HepG2 (cell line): ENCODE measurements around the gene ETFDH. TPM values are rescaled to one million over a fixed set of nuclear protein-coding genes. Genes with fewer than 3 reads are reported as not detected.
A peak's percentile ranks its signal among the peaks of the same experiment; 100 is the strongest.

Experiments
- DR1 ChIP-seq: sonication (generic); formaldehyde crosslinking; IDR thresholded peaks from 2 replicates; pipeline ENCODE4 v1.8.0; 2021; ENCODE audit warnings: mild to moderate bottlenecking, missing genetic modification reagents, inconsistent platforms
- E2F5 ChIP-seq: sonication (generic); formaldehyde crosslinking; conservative IDR thresholded peaks from 2 replicates; pipeline ENCODE4 v1.4.0; 2020; ENCODE audit warnings: missing genetic modification reagents
- ELF3 ChIP-seq: IDR thresholded peaks from 2 replicates; pipeline ENCODE4 v1.6.1; 2016; ENCODE audit warnings: missing genetic modification reagents, missing compliant biosample characterization
- HOXD1 ChIP-seq: sonication (generic); formaldehyde crosslinking; IDR thresholded peaks from 2 replicates; pipeline ENCODE4 v1.5.0; 2020; ENCODE audit warnings: missing genetic modification reagents
- ISX ChIP-seq: sonication (generic); formaldehyde crosslinking; conservative IDR thresholded peaks from 2 replicates; pipeline ENCODE4 v1.5.0; 2020; ENCODE audit warnings: missing genetic modification reagents
- KLF16 ChIP-seq, 2 experiments: sonication (generic) in 1 of 2; formaldehyde crosslinking in 1 of 2; IDR thresholded peaks; 2 replicates each; pipeline versions ENCODE4 v1.6.1 to v1.8.0; 2016 to 2023; ENCODE audit warnings: missing genetic modification reagents in 2 of 2, missing compliant biosample characterization in 1 of 2
- KMT2A ChIP-seq: sonication (generic); formaldehyde crosslinking; IDR thresholded peaks from 2 replicates; pipeline ENCODE4 v1.4.0; 2020; ENCODE audit warnings: missing genetic modification reagents
- LCORL ChIP-seq, 2 experiments: fragments of 450-650 bp in 1 of 2; sonication (generic) in 1 of 2; formaldehyde crosslinking in 1 of 2; IDR thresholded peaks; 2 replicates each; pipeline versions ENCODE4 v1.5.0 to v1.6.1; 2017 to 2020; ENCODE audit warnings: antibody characterized with exemption in 1 of 2, missing genetic modification reagents in 1 of 2
- MED1 ChIP-seq: sonication (generic); formaldehyde crosslinking; IDR thresholded peaks from 2 replicates; pipeline ENCODE4 v1.4.0; 2020; ENCODE audit warnings: missing genetic modification reagents
- SIX4 ChIP-seq: sonication (generic); formaldehyde crosslinking; IDR thresholded peaks from 2 replicates; pipeline ENCODE4 v1.4.0; 2020; ENCODE audit warnings: missing genetic modification reagents
- ZNF138 ChIP-seq: sonication (generic); formaldehyde crosslinking; IDR thresholded peaks from 2 replicates; pipeline ENCODE4 v1.5.0; 2020; ENCODE audit warnings: mild to moderate bottlenecking, low read depth, missing genetic modification reagents
- ZNF367 ChIP-seq: sonication (generic); formaldehyde crosslinking; IDR thresholded peaks from 2 replicates; pipeline ENCODE4 v1.4.0; 2020; ENCODE audit warnings: missing genetic modification reagents, borderline replicate concordance
- ZNF589 ChIP-seq: sonication (generic); formaldehyde crosslinking; conservative IDR thresholded peaks from 2 replicates; pipeline ENCODE4 v1.8.0; 2022; ENCODE audit warnings: mild to moderate bottlenecking, moderate library complexity, missing genetic modification reagents
- ZNF616 ChIP-seq: sonication (generic); formaldehyde crosslinking; IDR thresholded peaks from 2 replicates; pipeline ENCODE4 v1.5.0; 2020; ENCODE audit warnings: low read depth, mild to moderate bottlenecking, missing genetic modification reagents
- polyA plus RNA-seq, 8 experiments: library from polyadenylated mRNA; depleted of rRNA in 3 of 8; stranded (reverse) in 7 of 8; unstranded in 1 of 8; fragments of >200 nt; fragmentation: Illumina TruSeq in 4 of 8; extraction: Trizol in 4 of 8; gene quantifications; 2 replicates each; pipeline versions ENCODE4 v1.2.1 to v1.2.3, GENCODE V29; 2011 to 2016; ENCODE audit warnings: low read depth in 4 of 8, missing spikeins in 1 of 8, mixed read lengths in 1 of 8; ENCODE audit not compliant: insufficient read depth in 1 of 8
- total RNA-seq, 5 experiments: library from RNA; depleted of rRNA; stranded (reverse); fragments of >200 nt; fragmentation: Illumina TruSeq; extraction: Trizol; gene quantifications; 2 replicates each; pipeline ENCODE4 v1.2.3, GENCODE V29; 2016; ENCODE audit warnings: low read depth in 1 of 5
- TF ChIP-seq, protein P1 (sequence below): sonication (generic); formaldehyde crosslinking; IDR thresholded peaks from 2 replicates; pipeline ENCODE4 v1.5.0; 2020; ENCODE audit warnings: mild to moderate bottlenecking, missing genetic modification reagents, borderline replicate concordance
- TF ChIP-seq, protein P2 (sequence below): sonication (generic); formaldehyde crosslinking; IDR thresholded peaks from 2 replicates; pipeline ENCODE4 v1.5.0; 2020; ENCODE audit warnings: missing genetic modification reagents
- TF ChIP-seq, protein P3 (sequence below): sonication (generic); formaldehyde crosslinking; IDR thresholded peaks from 2 replicates; pipeline ENCODE4 v1.5.1; 2020; ENCODE audit warnings: mild to moderate bottlenecking, missing genetic modification reagents
- TF ChIP-seq, protein P4 (sequence below): IDR thresholded peaks from 2 replicates; pipeline ENCODE4 v1.4.0; 2020; ENCODE audit warnings: mild to moderate bottlenecking, missing genetic modification reagents

The ETFDH gene
- total and polyA plus RNA-seq, 2 of the 13 experiments (the other 11 are each of a cell fraction or from before 2014, with no cell fraction given): 14.7 to 17.8 TPM

GRCh38 chr4:158729716-158730559 lies 57.8 kb downstream of the ETFDH start (continued):
- TF ChIP-seq DR1 (CRISPR knock-in tag) (no peak), KMT2A (CRISPR knock-in tag) (no peak), ZNF589 (CRISPR knock-in tag) (no peak), ELF3 (no peak), HOXD1 (CRISPR knock-in tag) (no peak), ZNF367 (no peak), ISX (CRISPR knock-in tag) (no peak), E2F5 (CRISPR knock-in tag) (no peak), ZNF616 (CRISPR knock-in tag) (no peak), LCORL (IDR thresholded peaks at IDR 0.05) (no peak), LCORL (CRISPR knock-in tag; IDR thresholded peaks at IDR 0.05) (peak; percentile 64), SIX4 (CRISPR knock-in tag) (no peak), MED1 (CRISPR knock-in tag) (0 out of 2 replicates have a peak, but pooled peaks have one; percentile 19), ZNF138 (CRISPR knock-in tag) (no peak), KLF16 (CRISPR knock-in tag; IDR thresholded peaks at IDR 0.05) (no peak)
- TF ChIP-seq, protein P1, sequence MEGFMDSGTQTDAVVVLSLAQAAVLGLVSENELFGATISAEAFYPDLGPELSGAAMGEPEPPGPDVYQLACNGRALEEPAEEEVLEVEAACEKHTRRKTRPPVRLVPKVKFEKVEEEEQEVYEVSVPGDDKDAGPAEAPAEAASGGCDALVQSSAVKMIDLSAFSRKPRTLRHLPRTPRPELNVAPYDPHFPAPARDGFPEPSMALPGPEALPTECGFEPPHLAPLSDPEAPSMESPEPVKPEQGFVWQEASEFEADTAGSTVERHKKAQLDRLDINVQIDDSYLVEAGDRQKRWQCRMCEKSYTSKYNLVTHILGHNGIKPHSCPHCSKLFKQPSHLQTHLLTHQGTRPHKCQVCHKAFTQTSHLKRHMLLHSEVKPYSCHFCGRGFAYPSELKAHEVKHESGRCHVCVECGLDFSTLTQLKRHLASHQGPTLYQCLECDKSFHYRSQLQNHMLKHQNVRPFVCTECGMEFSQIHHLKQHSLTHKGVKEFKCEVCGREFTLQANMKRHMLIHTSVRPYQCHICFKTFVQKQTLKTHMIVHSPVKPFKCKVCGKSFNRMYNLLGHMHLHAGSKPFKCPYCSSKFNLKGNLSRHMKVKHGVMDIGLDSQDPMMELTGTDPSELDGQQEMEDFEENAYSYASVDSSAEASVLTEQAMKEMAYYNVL: no peak
- TF ChIP-seq, protein P2, sequence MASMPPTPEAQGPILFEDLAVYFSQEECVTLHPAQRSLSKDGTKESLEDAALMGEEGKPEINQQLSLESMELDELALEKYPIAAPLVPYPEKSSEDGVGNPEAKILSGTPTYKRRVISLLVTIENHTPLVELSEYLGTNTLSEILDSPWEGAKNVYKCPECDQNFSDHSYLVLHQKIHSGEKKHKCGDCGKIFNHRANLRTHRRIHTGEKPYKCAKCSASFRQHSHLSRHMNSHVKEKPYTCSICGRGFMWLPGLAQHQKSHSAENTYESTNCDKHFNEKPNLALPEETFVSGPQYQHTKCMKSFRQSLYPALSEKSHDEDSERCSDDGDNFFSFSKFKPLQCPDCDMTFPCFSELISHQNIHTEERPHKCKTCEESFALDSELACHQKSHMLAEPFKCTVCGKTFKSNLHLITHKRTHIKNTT (CRISPR knock-in tag): no peak
- TF ChIP-seq, protein P3, sequence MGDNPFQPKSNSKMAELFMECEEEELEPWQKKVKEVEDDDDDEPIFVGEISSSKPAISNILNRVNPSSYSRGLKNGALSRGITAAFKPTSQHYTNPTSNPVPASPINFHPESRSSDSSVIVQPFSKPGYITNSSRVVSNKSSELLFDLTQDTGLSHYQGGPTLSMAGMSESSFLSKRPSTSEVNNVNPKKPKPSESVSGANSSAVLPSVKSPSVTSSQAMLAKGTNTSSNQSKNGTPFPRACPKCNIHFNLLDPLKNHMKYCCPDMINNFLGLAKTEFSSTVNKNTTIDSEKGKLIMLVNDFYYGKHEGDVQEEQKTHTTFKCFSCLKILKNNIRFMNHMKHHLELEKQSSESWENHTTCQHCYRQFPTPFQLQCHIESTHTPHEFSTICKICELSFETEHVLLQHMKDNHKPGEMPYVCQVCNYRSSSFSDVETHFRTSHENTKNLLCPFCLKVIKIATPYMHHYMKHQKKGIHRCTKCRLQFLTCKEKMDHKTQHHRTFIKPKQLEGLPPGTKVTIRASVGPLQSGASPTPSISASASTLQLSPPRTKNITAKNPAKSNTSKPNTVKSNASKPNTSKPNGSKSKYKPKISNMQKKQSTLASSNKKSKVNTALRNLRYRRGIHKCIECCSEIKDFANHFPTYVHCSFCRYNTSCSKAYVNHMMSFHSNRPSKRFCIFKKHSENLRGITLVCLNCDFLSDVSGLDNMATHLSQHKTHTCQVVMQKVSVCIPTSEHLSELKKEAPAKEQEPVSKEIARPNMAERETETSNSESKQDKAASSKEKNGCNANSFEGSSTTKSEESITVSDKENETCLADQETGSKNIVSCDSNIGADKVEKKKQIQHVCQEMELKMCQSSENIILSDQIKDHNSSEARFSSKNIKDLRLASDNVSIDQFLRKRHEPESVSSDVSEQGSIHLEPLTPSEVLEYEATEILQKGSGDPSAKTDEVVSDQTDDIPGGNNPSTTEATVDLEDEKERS (CRISPR knock-in tag): no peak
- TF ChIP-seq, protein P4, sequence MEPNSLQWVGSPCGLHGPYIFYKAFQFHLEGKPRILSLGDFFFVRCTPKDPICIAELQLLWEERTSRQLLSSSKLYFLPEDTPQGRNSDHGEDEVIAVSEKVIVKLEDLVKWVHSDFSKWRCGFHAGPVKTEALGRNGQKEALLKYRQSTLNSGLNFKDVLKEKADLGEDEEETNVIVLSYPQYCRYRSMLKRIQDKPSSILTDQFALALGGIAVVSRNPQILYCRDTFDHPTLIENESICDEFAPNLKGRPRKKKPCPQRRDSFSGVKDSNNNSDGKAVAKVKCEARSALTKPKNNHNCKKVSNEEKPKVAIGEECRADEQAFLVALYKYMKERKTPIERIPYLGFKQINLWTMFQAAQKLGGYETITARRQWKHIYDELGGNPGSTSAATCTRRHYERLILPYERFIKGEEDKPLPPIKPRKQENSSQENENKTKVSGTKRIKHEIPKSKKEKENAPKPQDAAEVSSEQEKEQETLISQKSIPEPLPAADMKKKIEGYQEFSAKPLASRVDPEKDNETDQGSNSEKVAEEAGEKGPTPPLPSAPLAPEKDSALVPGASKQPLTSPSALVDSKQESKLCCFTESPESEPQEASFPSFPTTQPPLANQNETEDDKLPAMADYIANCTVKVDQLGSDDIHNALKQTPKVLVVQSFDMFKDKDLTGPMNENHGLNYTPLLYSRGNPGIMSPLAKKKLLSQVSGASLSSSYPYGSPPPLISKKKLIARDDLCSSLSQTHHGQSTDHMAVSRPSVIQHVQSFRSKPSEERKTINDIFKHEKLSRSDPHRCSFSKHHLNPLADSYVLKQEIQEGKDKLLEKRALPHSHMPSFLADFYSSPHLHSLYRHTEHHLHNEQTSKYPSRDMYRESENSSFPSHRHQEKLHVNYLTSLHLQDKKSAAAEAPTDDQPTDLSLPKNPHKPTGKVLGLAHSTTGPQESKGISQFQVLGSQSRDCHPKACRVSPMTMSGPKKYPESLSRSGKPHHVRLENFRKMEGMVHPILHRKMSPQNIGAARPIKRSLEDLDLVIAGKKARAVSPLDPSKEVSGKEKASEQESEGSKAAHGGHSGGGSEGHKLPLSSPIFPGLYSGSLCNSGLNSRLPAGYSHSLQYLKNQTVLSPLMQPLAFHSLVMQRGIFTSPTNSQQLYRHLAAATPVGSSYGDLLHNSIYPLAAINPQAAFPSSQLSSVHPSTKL (CRISPR knock-in tag): peak; percentile 53
